HepG2 (cell line): ENCODE data around the gene MMD2. TPM values are rescaled to one million over a fixed set of nuclear protein-coding genes. Genes with fewer than 3 reads are reported as not detected.
A peak's percentile ranks its signal among the peaks of the same experiment; 100 is the strongest.

Experiments
- CENPT ChIP-seq: sonication (generic); formaldehyde crosslinking; IDR thresholded peaks from 2 replicates; pipeline ENCODE4 v1.8.0; 2022; ENCODE audit warnings: low read depth, mild to moderate bottlenecking, moderate library complexity, missing genetic modification reagents
- CENPX ChIP-seq: sonication (generic); formaldehyde crosslinking; IDR thresholded peaks from 2 replicates; pipeline ENCODE4 v1.9.0; 2021; ENCODE audit warnings: mild to moderate bottlenecking, missing genetic modification reagents, moderate library complexity
- FOSL1 ChIP-seq: sonication (generic); formaldehyde crosslinking; IDR thresholded peaks from 2 replicates; pipeline ENCODE4 v1.9.0; 2021; ENCODE audit warnings: missing genetic modification reagents, borderline replicate concordance
- GTF3A ChIP-seq: sonication (generic); formaldehyde crosslinking; conservative IDR thresholded peaks from 2 replicates; pipeline ENCODE4 v1.4.0; 2020; ENCODE audit warnings: mild to moderate bottlenecking, missing genetic modification reagents
- HDAC1 ChIP-seq: sonication (generic); formaldehyde crosslinking; IDR thresholded peaks from 2 replicates; pipeline ENCODE4 v1.5.1; 2020; ENCODE audit warnings: mild to moderate bottlenecking, missing genetic modification reagents
- NFYB ChIP-seq: sonication (generic); formaldehyde crosslinking; IDR thresholded peaks from 2 replicates; pipeline ENCODE4 v1.4.0; 2020; ENCODE audit warnings: missing genetic modification reagents
- RFXAP ChIP-seq: sonication (generic); formaldehyde crosslinking; IDR thresholded peaks from 2 replicates; pipeline ENCODE4 v1.4.0; 2020; ENCODE audit warnings: missing genetic modification reagents, borderline replicate concordance
- SMYD3 ChIP-seq: sonication (generic); formaldehyde crosslinking; IDR thresholded peaks from 2 replicates; pipeline ENCODE4 v1.8.1; 2023; ENCODE audit warnings: mild to moderate bottlenecking, missing genetic modification reagents
- SNAPC2 ChIP-seq: sonication (generic); formaldehyde crosslinking; IDR thresholded peaks from 2 replicates; pipeline ENCODE4 v1.8.1; 2022; ENCODE audit warnings: mild to moderate bottlenecking, missing genetic modification reagents
- TBL1XR1 ChIP-seq: fragments of 150-350 bp; IDR thresholded peaks from 2 replicates; pipeline ENCODE4 v1.6.1; 2014; ENCODE audit warnings: borderline replicate concordance, low read length; ENCODE audit not compliant: partially characterized antibody
- TCF7 ChIP-seq: sonication (generic); IDR thresholded peaks from 2 replicates; pipeline ENCODE4 v1.6.1; 2016; ENCODE audit warnings: antibody characterized with exemption, low read depth
- XRCC5 ChIP-seq: fragments of 200-400 bp; formaldehyde crosslinking; optimal IDR thresholded peaks from 2 replicates; pipeline ENCODE3; 2017; ENCODE audit warnings: mild to moderate bottlenecking, low read length
- ZFP91 ChIP-seq: sonication (generic); formaldehyde crosslinking; IDR thresholded peaks from 2 replicates; pipeline ENCODE4 v1.9.0; 2022; ENCODE audit warnings: missing genetic modification reagents, mild to moderate bottlenecking, borderline replicate concordance
- ZMYM4 ChIP-seq: sonication (generic); formaldehyde crosslinking; IDR thresholded peaks from 2 replicates; pipeline ENCODE4 v1.8.1; 2023; ENCODE audit warnings: mild to moderate bottlenecking, missing genetic modification reagents
- ZNF10 ChIP-seq: sonication (generic); formaldehyde crosslinking; IDR thresholded peaks from 2 replicates; pipeline ENCODE4 v1.4.0; 2020; ENCODE audit warnings: mild to moderate bottlenecking, low read depth, missing genetic modification reagents, borderline replicate concordance
- ZNF12 ChIP-seq: sonication (generic); formaldehyde crosslinking; IDR thresholded peaks from 2 replicates; pipeline ENCODE4 v1.5.0; 2020; ENCODE audit warnings: missing genetic modification reagents
- polyA plus RNA-seq, 8 experiments: library from polyadenylated mRNA; depleted of rRNA in 3 of 8; stranded (reverse) in 7 of 8; unstranded in 1 of 8; fragments of >200 nt; fragmentation: Illumina TruSeq in 4 of 8; extraction: Trizol in 4 of 8; gene quantifications; 2 replicates each; pipeline versions ENCODE4 v1.2.1 to v1.2.3, GENCODE V29; 2011 to 2016; ENCODE audit warnings: low read depth in 4 of 8, missing spikeins in 1 of 8, mixed read lengths in 1 of 8; ENCODE audit not compliant: insufficient read depth in 1 of 8
- total RNA-seq, 5 experiments: library from RNA; depleted of rRNA; stranded (reverse); fragments of >200 nt; fragmentation: Illumina TruSeq; extraction: Trizol; gene quantifications; 2 replicates each; pipeline ENCODE4 v1.2.3, GENCODE V29; 2016; ENCODE audit warnings: low read depth in 1 of 5
- TF ChIP-seq, protein P1 (sequence below): sonication (generic); formaldehyde crosslinking; IDR thresholded peaks from 2 replicates; pipeline ENCODE4 v1.9.0; 2021; ENCODE audit warnings: mild to moderate bottlenecking, missing genetic modification reagents
- TF ChIP-seq, protein P2 (sequence below): sonication (generic); formaldehyde crosslinking; IDR thresholded peaks from 2 replicates; pipeline ENCODE4 v1.8.0; 2022; ENCODE audit warnings: mild to moderate bottlenecking, missing genetic modification reagents, borderline replicate concordance
- TF ChIP-seq, protein P3 (sequence below): sonication (generic); formaldehyde crosslinking; IDR thresholded peaks from 2 replicates; pipeline ENCODE4 v1.8.1; 2023; ENCODE audit warnings: mild to moderate bottlenecking, inconsistent platforms, moderate library complexity, missing genetic modification reagents, borderline replicate concordance

The MMD2 gene
- total and polyA plus RNA-seq, 2 of the 13 experiments (the other 11 are each of a cell fraction or from before 2014, with no cell fraction given): not detected

- TF ChIP-seq, protein P1, sequence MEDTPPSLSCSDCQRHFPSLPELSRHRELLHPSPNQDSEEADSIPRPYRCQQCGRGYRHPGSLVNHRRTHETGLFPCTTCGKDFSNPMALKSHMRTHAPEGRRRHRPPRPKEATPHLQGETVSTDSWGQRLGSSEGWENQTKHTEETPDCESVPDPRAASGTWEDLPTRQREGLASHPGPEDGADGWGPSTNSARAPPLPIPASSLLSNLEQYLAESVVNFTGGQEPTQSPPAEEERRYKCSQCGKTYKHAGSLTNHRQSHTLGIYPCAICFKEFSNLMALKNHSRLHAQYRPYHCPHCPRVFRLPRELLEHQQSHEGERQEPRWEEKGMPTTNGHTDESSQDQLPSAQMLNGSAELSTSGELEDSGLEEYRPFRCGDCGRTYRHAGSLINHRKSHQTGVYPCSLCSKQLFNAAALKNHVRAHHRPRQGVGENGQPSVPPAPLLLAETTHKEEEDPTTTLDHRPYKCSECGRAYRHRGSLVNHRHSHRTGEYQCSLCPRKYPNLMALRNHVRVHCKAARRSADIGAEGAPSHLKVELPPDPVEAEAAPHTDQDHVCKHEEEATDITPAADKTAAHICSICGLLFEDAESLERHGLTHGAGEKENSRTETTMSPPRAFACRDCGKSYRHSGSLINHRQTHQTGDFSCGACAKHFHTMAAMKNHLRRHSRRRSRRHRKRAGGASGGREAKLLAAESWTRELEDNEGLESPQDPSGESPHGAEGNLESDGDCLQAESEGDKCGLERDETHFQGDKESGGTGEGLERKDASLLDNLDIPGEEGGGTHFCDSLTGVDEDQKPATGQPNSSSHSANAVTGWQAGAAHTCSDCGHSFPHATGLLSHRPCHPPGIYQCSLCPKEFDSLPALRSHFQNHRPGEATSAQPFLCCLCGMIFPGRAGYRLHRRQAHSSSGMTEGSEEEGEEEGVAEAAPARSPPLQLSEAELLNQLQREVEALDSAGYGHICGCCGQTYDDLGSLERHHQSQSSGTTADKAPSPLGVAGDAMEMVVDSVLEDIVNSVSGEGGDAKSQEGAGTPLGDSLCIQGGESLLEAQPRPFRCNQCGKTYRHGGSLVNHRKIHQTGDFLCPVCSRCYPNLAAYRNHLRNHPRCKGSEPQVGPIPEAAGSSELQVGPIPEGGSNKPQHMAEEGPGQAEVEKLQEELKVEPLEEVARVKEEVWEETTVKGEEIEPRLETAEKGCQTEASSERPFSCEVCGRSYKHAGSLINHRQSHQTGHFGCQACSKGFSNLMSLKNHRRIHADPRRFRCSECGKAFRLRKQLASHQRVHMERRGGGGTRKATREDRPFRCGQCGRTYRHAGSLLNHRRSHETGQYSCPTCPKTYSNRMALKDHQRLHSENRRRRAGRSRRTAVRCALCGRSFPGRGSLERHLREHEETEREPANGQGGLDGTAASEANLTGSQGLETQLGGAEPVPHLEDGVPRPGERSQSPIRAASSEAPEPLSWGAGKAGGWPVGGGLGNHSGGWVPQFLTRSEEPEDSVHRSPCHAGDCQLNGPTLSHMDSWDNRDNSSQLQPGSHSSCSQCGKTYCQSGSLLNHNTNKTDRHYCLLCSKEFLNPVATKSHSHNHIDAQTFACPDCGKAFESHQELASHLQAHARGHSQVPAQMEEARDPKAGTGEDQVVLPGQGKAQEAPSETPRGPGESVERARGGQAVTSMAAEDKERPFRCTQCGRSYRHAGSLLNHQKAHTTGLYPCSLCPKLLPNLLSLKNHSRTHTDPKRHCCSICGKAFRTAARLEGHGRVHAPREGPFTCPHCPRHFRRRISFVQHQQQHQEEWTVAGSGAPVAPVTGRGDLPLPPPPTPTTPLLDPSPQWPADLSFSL: no peak
- TF ChIP-seq RFXAP (CRISPR knock-in tag): no peak
- TF ChIP-seq, protein P2, sequence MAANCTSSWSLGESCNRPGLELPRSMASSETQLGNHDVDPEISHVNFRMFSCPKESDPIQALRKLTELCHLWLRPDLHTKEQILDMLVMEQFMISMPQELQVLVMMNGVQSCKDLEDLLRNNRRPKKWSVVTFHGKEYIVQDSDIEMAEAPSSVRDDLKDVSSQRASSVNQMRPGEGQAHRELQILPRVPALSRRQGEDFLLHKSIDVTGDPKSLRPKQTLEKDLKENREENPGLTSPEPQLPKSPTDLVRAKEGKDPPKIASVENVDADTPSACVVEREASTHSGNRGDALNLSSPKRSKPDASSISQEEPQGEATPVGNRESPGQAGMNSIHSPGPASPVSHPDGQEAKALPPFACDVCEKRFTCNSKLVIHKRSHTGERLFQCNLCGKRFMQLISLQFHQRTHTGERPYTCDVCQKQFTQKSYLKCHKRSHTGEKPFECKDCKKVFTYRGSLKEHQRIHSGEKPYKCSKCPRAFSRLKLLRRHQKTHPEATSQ: no peak
- TF ChIP-seq, protein P3, sequence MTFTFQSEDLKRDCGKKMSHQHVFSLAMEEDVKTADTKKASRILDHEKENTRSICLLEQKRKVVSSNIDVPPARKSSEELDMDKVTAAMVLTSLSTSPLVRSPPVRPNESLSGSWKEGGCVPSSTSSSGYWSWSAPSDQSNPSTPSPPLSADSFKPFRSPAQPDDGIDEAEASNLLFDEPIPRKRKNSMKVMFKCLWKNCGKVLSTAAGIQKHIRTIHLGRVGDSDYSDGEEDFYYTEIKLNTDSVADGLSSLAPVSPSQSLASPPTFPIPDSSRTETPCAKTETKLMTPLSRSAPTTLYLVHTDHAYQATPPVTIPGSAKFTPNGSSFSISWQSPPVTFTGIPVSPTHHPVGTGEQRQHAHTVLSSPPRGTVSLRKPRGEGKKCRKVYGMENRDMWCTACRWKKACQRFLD: no peak
- TF ChIP-seq GTF3A (CRISPR knock-in tag): no peak
- TF ChIP-seq HDAC1 (CRISPR knock-in tag): no peak
- TF ChIP-seq CENPX (CRISPR knock-in tag): no peak
- peak; percentile 78 for TF ChIP-seq ZMYM4 (CRISPR knock-in tag)
- TF ChIP-seq XRCC5: peak; percentile 16
- TF ChIP-seq ZNF12 (CRISPR knock-in tag): no peak
- TF ChIP-seq SNAPC2 (CRISPR knock-in tag): no peak
- no peak for TF ChIP-seq ZNF10 (CRISPR knock-in tag)
- TF ChIP-seq FOSL1 (CRISPR knock-in tag): no peak
- no peak for TF ChIP-seq CENPT (CRISPR knock-in tag)
- no peak for TF ChIP-seq TBL1XR1
- peak; percentile 40; the same call in 1 of the 2 replicates for TF ChIP-seq ZFP91
- no peak for TF ChIP-seq NFYB (CRISPR knock-in tag)
- no peak for TF ChIP-seq SMYD3 (CRISPR knock-in tag)
- no peak for TF ChIP-seq TCF7
Measured at GRCh38 chr7:4883372-4884144, 75.4 kb downstream of the MMD2 start, which contains the start of gene RADIL (continued).
